Measurements from ENCODE around the gene MRPS27. TPM values are rescaled to one million over a fixed set of nuclear protein-coding genes. Genes with fewer than 3 reads are reported as not detected.

Gene MRPS27
- polyA plus RNA-seq, 1 experiment, result 98.3 TPM

GRCh38 chr5:72269411-72269780 lies 50.6 kb downstream of the MRPS27 start:
- Histone ChIP-seq H3K4me3 (ENCODE audit: low read depth, low read length) (no peak overlapping the region), H3K27ac (ENCODE audit: low read depth, low read length) (no peak overlapping the region), H3K9me3 (ENCODE audit: control insufficient read depth, insufficient read depth, low read length) (no peaks in the 10 kb centered on the region), H3K27me3 (ENCODE audit: control insufficient read depth, insufficient read depth, low read length) (no peaks in the 10 kb centered on the region)
- ChIA-PET POLR2A (no interaction called here), CTCF (interaction anchor here (0.5 to 1.9 kb wide), 12 partner anchors 11 to 486 kb away, joined by 3 to 7 read pairs (median 4); no protein-coding TSS in a partner anchor)
- DNase-seq (ENCODE audit: low read depth, low spot score), result no peak
- no peak for TF ChIP-seq CTCF (IDR thresholded peaks at IDR 0.05; ENCODE audit: low read depth, low read length)

- ChIA-PET CTCF (interaction anchor here (0.5 to 1.9 kb wide), 13 partner anchors 12 to 485 kb away, joined by 3 to 7 read pairs (median 4); no protein-coding TSS in a partner anchor), POLR2A (no interaction called here)
- H3K4me3 ChIP-seq (ENCODE audit: low read depth, low read length), result no peak overlapping the region
- H3K9me3 ChIP-seq (ENCODE audit: control insufficient read depth, insufficient read depth, low read length), result no peaks in the 10 kb centered on the region
- no peaks in the 10 kb centered on the region for H3K27me3 ChIP-seq (ENCODE audit: control insufficient read depth, insufficient read depth, low read length)
- no peak overlapping the region for H3K27ac ChIP-seq (ENCODE audit: low read depth, low read length)
- DNase-seq (ENCODE audit: low read depth, low spot score), result no peak
- peak; percentile 70 for TF ChIP-seq CTCF (IDR thresholded peaks at IDR 0.05; ENCODE audit: low read depth, low read length)
Measured at GRCh38 chr5:72268753-72269410, 51.2 kb downstream of the MRPS27 start.

GRCh38 chr5:72268260-72268659 lies 51.8 kb downstream of the MRPS27 start:
- no peak for DNase-seq (ENCODE audit: low read depth, low spot score)
- no peaks in the 10 kb centered on the region for H3K9me3 ChIP-seq (ENCODE audit: control insufficient read depth, insufficient read depth, low read length)
- TF ChIP-seq CTCF (IDR thresholded peaks at IDR 0.05; ENCODE audit: low read depth, low read length), result no peak
- CTCF ChIA-PET, result interaction anchor here (0.6 to 1.9 kb wide), 10 partner anchors 11 to 485 kb away, joined by 3 to 7 read pairs (median 4); no protein-coding TSS in a partner anchor
- no peak overlapping the region for H3K4me3 ChIP-seq (ENCODE audit: low read depth, low read length)
- H3K27ac ChIP-seq (ENCODE audit: low read depth, low read length), result no peak overlapping the region
- no peaks in the 10 kb centered on the region for H3K27me3 ChIP-seq (ENCODE audit: control insufficient read depth, insufficient read depth, low read length)
- POLR2A ChIA-PET, result no interaction called here

- H3K9me3 ChIP-seq (ENCODE audit: control insufficient read depth, insufficient read depth, low read length), result no peaks in the 10 kb centered on the region
- no peaks in the 10 kb centered on the region for H3K27me3 ChIP-seq (ENCODE audit: control insufficient read depth, insufficient read depth, low read length)
- CTCF ChIA-PET, result interaction anchor here (1.1 to 1.4 kb wide), 3 partner anchors 13 to 156 kb away, joined by 3 to 4 read pairs (median 3); no protein-coding TSS in a partner anchor
- no peak overlapping the region for H3K27ac ChIP-seq (ENCODE audit: low read depth, low read length)
- TF ChIP-seq CTCF (IDR thresholded peaks at IDR 0.05; ENCODE audit: low read depth, low read length), result no peak
- no peak overlapping the region for H3K4me3 ChIP-seq (ENCODE audit: low read depth, low read length)
- DNase-seq (ENCODE audit: low read depth, low spot score), result no peak
- POLR2A ChIA-PET, result no interaction called here
Measured at GRCh38 chr5:72267685-72268084, 52.4 kb downstream of the MRPS27 start.

- no peak for DNase-seq (ENCODE audit: low read depth, low spot score)
- ChIA-PET POLR2A (no interaction called here), CTCF (no interaction called here)
- H3K27me3 ChIP-seq (ENCODE audit: control insufficient read depth, insufficient read depth, low read length), result no peaks in the 10 kb centered on the region
- no peak overlapping the region for H3K4me3 ChIP-seq (ENCODE audit: low read depth, low read length)
- H3K27ac ChIP-seq (ENCODE audit: low read depth, low read length), result no peak overlapping the region
- no peaks in the 10 kb centered on the region for H3K9me3 ChIP-seq (ENCODE audit: control insufficient read depth, insufficient read depth, low read length)
- TF ChIP-seq CTCF (IDR thresholded peaks at IDR 0.05; ENCODE audit: low read depth, low read length), result no peak
Measured at GRCh38 chr5:72266862-72267261, 53.2 kb downstream of the MRPS27 start.

All from AG04450 (cell line).